Measurements from ENCODE around the gene CARS2. TPM values are rescaled to one million over a fixed set of nuclear protein-coding genes. Genes with fewer than 3 reads are reported as not detected.
"Not testable (repeated sequence)": the region's sequence is repeated elsewhere in the genome, so short reads cannot be mapped to it uniquely, and the experiment has no call there.

CARS2 gene
- total and polyA plus RNA-seq, 2 donors from 2014 or later: 57.1 to 57.9 TPM

DNA sequence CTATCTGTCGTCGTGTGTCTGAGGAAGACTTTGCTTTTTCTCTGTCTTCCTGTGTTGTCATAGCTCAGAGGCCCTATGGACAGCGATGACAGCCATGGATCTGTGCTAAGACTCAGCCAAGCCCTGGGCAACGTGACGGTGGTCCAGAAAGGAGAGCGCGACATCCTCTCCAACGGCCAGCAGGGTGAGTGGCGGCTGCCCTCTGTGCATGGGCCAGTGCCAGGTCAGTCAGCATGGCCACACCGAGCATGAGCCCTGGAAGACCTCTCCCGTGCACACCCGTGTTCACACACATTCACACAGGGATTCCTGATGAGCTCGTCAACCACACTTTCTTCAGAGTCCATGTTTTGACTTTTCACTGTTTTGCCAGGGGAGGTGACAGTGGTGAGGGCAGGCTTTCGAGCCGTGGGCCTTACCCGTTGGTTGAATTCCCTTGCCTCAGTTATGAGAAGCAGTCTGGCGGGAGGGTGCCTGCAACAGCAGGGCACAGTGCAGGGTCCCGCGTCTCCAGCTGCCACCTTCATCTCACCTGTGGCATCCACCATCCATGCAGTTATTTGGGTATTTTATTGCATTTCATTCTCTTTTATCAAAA lies 70.4 kb downstream of the CARS2 start:
- H3K4me3 ChIP-seq (ENCODE audit: low read length in 3 of 3): no peak overlapping the region
- H3K9me3 ChIP-seq (ENCODE audit: control insufficient read depth in 2 of 3, insufficient read depth in 1 of 3, low read length in 3 of 3): no peaks in the 10 kb centered on the region
- no peaks in the 10 kb centered on the region for H3K4me1 ChIP-seq (ENCODE audit: control insufficient read depth in 2 of 3, insufficient read depth in 2 of 3, low read depth in 1 of 3, low read length in 3 of 3)
- no peak for FAIRE-seq
- TF ChIP-seq, protein P1, sequence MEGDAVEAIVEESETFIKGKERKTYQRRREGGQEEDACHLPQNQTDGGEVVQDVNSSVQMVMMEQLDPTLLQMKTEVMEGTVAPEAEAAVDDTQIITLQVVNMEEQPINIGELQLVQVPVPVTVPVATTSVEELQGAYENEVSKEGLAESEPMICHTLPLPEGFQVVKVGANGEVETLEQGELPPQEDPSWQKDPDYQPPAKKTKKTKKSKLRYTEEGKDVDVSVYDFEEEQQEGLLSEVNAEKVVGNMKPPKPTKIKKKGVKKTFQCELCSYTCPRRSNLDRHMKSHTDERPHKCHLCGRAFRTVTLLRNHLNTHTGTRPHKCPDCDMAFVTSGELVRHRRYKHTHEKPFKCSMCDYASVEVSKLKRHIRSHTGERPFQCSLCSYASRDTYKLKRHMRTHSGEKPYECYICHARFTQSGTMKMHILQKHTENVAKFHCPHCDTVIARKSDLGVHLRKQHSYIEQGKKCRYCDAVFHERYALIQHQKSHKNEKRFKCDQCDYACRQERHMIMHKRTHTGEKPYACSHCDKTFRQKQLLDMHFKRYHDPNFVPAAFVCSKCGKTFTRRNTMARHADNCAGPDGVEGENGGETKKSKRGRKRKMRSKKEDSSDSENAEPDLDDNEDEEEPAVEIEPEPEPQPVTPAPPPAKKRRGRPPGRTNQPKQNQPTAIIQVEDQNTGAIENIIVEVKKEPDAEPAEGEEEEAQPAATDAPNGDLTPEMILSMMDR (IDR thresholded peaks at IDR 0.05; ENCODE audit: borderline replicate concordance, extremely low read depth, insufficient read depth): no peak
- DNase-seq: no peak
- no peaks in the 10 kb centered on the region for H3K27me3 ChIP-seq (ENCODE audit: control insufficient read depth, insufficient read depth, low read length)
- intact Hi-C loops (cut with DNase I): no loop called here
- H3K27ac ChIP-seq (ENCODE audit: low read depth in 2 of 2, low read length in 2 of 2): no peak overlapping the region
- no peak overlapping the region for H3K9ac ChIP-seq (ENCODE audit: low read length in 3 of 3)
- peaks cover 13 to 46% (median 36%) of the 10 kb centered on the region in 3 donors for H3K36me3 ChIP-seq (ENCODE audit: control insufficient read depth in 2 of 3, insufficient read depth in 3 of 3, low read length in 3 of 3)

DNA sequence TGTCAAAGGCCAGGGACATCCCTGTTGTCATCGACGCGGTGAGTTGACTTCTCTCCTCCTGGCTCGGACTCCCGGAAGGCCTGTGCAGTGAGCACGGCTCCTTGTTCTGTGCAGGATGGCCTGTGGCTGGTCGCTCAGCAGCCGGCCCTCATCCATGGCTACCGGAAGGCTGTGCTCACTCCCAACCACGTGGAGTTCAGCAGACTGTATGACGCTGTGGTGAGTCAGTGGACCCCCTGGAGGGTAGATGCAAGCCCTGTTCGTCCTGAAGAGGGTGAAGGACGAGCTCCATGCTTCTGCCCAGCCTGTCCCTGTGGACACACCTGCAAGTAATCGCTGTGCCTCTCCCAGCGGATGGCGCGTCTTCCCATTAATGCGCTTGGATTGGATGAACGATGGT lies 71.4 kb downstream of the CARS2 start:
- FAIRE-seq: no peak
- TF ChIP-seq, protein P1 (IDR thresholded peaks at IDR 0.05; ENCODE audit: borderline replicate concordance, extremely low read depth, insufficient read depth): no peak
- peaks cover 13 to 43% (median 39%) of the 10 kb centered on the region in 3 donors for H3K36me3 ChIP-seq (ENCODE audit: control insufficient read depth in 2 of 3, insufficient read depth in 3 of 3, low read length in 3 of 3)
- no peaks in the 10 kb centered on the region for H3K9me3 ChIP-seq (ENCODE audit: control insufficient read depth in 2 of 3, insufficient read depth in 1 of 3, low read length in 3 of 3)
- no peak overlapping the region for H3K4me3 ChIP-seq (ENCODE audit: low read length in 3 of 3)
- intact Hi-C loops (cut with DNase I): no loop called here
- no peak overlapping the region for H3K27ac ChIP-seq (ENCODE audit: low read depth in 2 of 2, low read length in 2 of 2)
- no peaks in the 10 kb centered on the region for H3K4me1 ChIP-seq (ENCODE audit: control insufficient read depth in 2 of 3, insufficient read depth in 2 of 3, low read depth in 1 of 3, low read length in 3 of 3)
- no peak overlapping the region for H3K9ac ChIP-seq (ENCODE audit: low read length in 3 of 3)
- DNase-seq: no peak
- no peaks in the 10 kb centered on the region for H3K27me3 ChIP-seq (ENCODE audit: control insufficient read depth, insufficient read depth, low read length)

DNA sequence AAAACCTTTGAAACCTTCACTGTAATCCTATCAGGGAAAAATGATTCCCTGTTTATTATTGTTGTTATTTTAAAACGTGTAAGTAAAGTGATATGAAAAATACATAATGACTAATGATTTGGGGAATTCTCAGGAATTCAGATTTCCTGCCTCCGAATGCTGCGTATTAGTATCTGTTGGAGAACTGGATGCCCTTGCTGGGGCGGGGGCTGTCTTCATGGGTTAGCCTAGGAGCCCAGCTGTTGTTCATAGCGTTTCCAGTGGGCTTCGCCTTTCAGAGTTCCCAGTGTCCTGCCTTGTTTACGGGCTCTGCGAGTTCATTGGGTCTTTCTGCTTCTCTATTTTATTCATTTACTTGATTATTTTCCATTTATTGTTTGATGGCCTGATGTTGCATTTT lies 72.1 kb downstream of the CARS2 start:
- TF ChIP-seq, protein P1 (IDR thresholded peaks at IDR 0.05; ENCODE audit: borderline replicate concordance, extremely low read depth, insufficient read depth): no peak
- no peaks in the 10 kb centered on the region for H3K9me3 ChIP-seq (ENCODE audit: control insufficient read depth in 2 of 3, insufficient read depth in 1 of 3, low read length in 3 of 3)
- FAIRE-seq: no peak
- DNase-seq: no peak
- intact Hi-C loops (cut with DNase I): no loop called here
- H3K4me3 ChIP-seq (ENCODE audit: low read length in 3 of 3): no peak overlapping the region
- no peaks in the 10 kb centered on the region for H3K4me1 ChIP-seq (ENCODE audit: control insufficient read depth in 2 of 3, insufficient read depth in 2 of 3, low read depth in 1 of 3, low read length in 3 of 3)
- no peak overlapping the region for H3K9ac ChIP-seq (ENCODE audit: low read length in 3 of 3)
- no peak overlapping the region for H3K27ac ChIP-seq (ENCODE audit: low read depth in 2 of 2, low read length in 2 of 2)
- H3K36me3 ChIP-seq (ENCODE audit: control insufficient read depth in 2 of 3, insufficient read depth in 3 of 3, low read length in 3 of 3): peaks cover 10 to 41% (median 34%) of the 10 kb centered on the region in 3 donors
- H3K27me3 ChIP-seq (ENCODE audit: control insufficient read depth, insufficient read depth, low read length): no peaks in the 10 kb centered on the region

DNA sequence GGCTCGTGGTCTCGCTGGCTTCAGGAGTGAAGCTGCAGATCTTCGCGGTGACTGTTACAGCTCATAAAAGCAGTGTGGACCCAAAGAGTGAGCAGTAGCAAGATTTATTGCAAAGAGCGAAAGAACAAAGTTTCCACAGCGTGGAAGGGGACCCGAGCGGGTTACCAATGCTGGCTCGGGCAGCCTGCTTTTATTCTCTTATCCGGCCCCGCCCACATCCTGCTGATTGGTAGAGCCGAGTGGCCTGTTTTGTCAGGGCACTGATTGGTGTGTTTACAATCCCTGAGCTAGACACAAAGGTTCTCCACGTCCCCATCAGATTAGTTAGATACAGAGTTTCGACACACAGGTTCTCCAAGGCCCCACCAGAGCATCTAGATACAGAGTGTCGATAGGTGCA lies 73.7 kb downstream of the CARS2 start:
- H3K4me1 ChIP-seq (ENCODE audit: control insufficient read depth in 2 of 3, insufficient read depth in 2 of 3, low read depth in 1 of 3, low read length in 3 of 3); H3K4me3 ChIP-seq (ENCODE audit: low read length in 3 of 3); H3K27me3 ChIP-seq (ENCODE audit: control insufficient read depth, insufficient read depth, low read length); H3K9me3 ChIP-seq (ENCODE audit: control insufficient read depth in 2 of 3, insufficient read depth in 1 of 3, low read length in 3 of 3); FAIRE-seq; DNase-seq; H3K27ac ChIP-seq (ENCODE audit: low read depth in 2 of 2, low read length in 2 of 2); H3K9ac ChIP-seq (ENCODE audit: low read length in 3 of 3); intact Hi-C loops (cut with DNase I): not testable (repeated sequence)
- H3K36me3 ChIP-seq (ENCODE audit: control insufficient read depth in 2 of 3, insufficient read depth in 3 of 3, low read length in 3 of 3): peaks cover 10 to 48% (median 31%) of the 10 kb centered on the region in 3 donors

Data from kidney (tissue), 14 donors.